GM18519 (cell line): ENCODE data around the gene CTSW.
"Not testable (repeated sequence)": the region's sequence is repeated elsewhere in the genome, so short reads cannot be mapped to it uniquely, and the experiment has no call there.

Source experiments
- ATAC-seq: cut with Tn5 transposase; IDR thresholded peaks from one replicate; pipeline ENCODE4 v1.9.1; 2021; ENCODE audit warnings: mild to moderate bottlenecking, moderate library complexity; ENCODE audit not compliant: unreplicated experiment, low FRiP score

The CTSW gene

DNA sequence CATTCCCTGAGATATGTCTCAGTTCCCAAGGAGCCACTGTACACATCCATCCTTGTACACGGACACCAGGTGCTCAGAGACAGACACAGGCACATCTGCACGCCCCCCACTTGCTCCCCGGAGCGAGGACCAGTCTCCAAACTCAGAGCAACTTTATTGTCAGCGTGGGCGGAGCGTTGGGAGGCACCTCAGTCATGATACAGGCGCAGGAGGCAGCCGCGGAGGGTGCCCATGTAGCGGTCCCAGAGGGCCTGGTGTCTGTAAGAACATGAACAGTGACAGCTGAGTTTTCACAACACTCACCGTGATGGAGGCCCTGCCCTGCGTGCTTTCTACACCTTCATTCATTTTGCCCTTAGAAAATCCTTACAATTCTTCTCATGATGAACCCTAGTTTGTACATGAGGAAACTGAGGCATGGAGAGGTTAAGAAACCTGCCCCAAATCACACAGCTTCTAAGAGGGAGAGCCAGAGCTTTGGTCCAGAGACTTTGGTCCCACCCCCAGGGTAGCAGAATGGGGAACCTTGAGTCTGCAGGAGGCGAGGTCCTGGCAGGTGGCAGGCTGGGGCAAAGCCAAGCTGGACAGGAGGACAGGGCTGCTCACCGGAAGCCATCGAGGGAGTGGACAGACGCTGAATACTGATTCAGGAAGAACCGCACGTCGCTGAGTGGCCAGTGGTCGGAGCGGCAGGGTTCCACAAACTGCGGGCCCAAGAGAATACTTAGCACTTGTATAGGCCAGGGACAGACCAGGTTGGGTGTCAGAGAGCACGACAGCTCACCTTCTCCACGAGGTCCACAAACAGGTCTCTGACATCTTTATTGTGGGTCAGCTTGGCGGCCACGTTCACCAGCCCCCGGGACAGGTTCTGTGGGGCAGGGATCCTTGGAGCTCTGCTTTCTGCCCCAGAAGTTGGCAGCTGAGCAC, 4.4 kb downstream of the CTSW start:
- ATAC-seq = no peak

DNA sequence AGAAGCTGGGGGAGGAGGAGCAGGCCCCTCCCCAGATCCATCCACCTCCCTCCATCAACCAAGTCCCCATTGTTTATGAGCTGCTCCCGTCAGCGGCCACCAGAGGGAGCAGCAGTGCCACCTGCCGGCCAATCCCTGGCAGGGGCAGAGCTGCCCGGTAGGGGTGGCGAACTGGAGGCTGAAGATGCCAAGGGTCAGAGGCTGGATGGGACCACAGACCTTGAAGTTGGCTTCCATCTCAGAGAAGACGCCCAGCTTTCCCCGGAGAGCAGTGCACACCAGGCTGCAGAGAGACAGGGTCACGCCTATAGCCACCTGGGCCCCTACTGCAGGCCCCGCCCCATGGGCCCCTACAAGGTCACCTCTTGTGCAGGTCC, 5.1 kb downstream of the CTSW start:
- ATAC-seq = no peak

- ATAC-seq = no peak
These were observed 5.6 kb downstream of the CTSW start for GRCh38 chr11:65885231-65885630.

- no peak for ATAC-seq
These were observed 6.3 kb downstream of the CTSW start for GRCh38 chr11:65885808-65886536.

DNA sequence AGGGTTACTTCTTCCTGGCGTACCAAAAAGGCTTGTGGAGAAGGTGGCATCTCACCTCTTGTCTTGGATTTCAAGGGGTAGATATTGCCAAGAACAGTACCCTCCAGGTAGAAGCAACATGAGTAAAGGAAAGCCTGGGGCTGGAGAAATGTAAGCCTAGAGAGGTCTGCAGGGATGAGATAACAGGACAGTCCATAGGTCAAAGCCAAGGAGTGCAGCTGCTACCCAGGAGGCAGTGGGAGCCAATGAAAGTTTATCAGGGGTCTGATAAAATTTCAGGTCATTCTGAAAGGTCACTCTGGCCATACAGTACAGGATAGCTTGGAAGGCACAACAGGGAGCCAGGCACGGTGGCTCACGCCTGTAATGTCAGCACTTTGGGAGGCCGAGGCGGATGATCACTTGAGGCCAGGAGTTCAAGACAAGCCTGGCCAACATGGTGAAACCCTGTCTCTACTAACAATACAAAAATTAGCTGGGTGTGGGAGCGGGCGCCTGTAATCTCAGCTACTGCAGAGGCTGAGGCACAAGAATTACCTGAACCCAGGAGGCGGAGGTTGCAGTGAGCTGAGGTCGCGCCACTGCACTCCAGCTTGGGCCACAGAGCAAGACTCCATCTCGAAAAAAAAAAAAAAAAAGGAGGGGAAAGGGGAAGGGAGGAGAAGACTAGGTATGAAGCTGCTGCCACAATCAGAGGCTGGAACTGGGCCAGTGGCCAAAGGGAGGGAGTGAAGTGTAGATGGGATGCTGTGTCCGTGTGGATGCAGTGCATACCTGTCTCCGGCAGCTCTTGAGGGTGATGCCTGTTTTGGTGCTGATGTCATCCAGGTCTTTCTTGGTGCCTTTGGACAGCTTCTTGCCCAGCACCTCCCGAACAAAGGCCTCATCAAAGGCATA, 7.4 kb downstream of the CTSW start:
- no peak for ATAC-seq

- ATAC-seq = no peak
These were observed 8.1 kb downstream of the CTSW start for GRCh38 chr11:65887723-65888162.

DNA sequence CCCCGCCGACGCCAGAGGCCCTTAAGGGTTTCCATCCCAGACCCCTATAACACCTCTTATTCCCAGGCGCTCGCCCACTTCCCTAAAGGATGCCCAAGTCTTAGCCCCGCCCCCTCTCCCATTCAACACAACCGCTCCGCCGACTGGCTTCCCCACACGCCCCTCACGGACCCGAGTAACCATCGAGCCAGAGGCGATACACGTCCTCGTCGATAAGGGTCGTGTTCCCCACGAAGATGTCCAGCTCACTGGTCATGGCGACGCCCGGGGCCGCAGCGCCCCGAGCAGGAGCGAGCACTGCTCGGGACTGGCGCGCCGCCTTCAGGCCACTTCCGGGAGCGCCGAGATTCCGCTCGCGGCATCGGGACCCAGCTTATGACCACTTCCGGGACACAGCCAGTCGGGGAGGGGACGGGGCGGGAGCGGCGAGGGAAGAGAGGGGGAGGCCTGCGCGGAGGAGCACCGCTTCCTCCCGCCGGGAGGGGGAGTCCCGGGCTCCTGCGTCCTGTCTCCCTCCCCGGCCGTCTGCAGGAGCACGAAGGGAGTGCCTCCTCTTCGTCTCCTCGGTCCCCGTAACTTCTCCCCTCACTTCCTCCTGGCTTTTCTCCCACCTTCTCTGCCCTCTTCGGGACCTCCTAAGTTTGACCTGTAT, 8.7 kb downstream of the CTSW start, which contains the start of gene FIBP:
Gene FIBP (minus strand): TSS at position 309 of the 652 bp plus-strand sequence. CDS start 53 bp downstream, at position 256.
- ATAC-seq = no peak

GRCh38 chr11:65890324-65891218, 10.9 kb downstream of the CTSW start, which contains the start of gene CCDC85B:
Gene CCDC85B (plus strand): TSS chr11:65890673. CDS start chr11:65890784, 111 bp downstream.
- ATAC-seq = peak; percentile 47

- ATAC-seq = no peak
These were observed 11.8 kb downstream of the CTSW start for GRCh38 chr11:65891219-65892136.

DNA sequence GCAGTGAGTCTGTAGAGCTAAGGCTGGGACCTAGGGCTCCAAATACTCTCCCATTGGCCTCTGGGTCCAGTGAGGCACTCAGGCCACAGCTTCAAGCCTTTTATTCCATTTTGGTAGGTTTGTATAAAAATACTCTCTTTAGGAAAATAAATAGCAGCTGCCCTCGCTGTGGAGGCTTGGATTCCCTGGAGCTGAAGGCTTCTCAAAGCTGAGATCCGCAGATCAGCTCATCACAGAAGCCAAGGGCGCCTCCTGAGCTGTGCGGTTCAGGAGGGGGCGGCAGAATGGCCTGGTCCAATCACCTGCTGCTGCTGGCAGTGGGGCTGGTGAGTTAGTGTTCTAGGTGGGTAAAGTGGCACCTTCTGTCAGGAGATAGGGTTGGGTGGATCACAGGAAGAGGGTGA, 12.5 kb downstream of the CTSW start:
- ATAC-seq = not testable (repeated sequence)

- no peak for ATAC-seq
These were observed 13.2 kb downstream of the CTSW start for GRCh38 chr11:65892661-65893317.

GRCh38 chr11:65894034-65894591, 14.5 kb downstream of the CTSW start:
- no peak for ATAC-seq

GRCh38 chr11:65895482-65895981, 15.9 kb downstream of the CTSW start:
- ATAC-seq = no peak

- no peak for ATAC-seq
These were observed 16.7 kb downstream of the CTSW start for GRCh38 chr11:65896034-65896999.

GRCh38 chr11:65897020-65897471, 17.4 kb downstream of the CTSW start:
- ATAC-seq = no peak
